HG02970 (cell line): ENCODE results near the gene KRTAP9-7.

Experiments
- ATAC-seq: cut with Tn5 transposase; IDR thresholded peaks from one replicate; pipeline ENCODE4 v1.9.1; 2021; ENCODE audit warnings: mild to moderate bottlenecking, moderate library complexity, moderate number of reproducible peaks; ENCODE audit not compliant: unreplicated experiment, low FRiP score

KRTAP9-7 gene

GRCh38 chr17:41315814-41316445 lies 40.4 kb downstream of the KRTAP9-7 start:
- no peak for ATAC-seq

GRCh38 chr17:41318231-41318630 lies 42.7 kb downstream of the KRTAP9-7 start:
- no peak for ATAC-seq

GRCh38 chr17:41322094-41322902 lies 46.8 kb downstream of the KRTAP9-7 start:
- ATAC-seq: no peak

GRCh38 chr17:41322903-41323895 lies 47.7 kb downstream of the KRTAP9-7 start:
- no peak for ATAC-seq

GRCh38 chr17:41324180-41325075 lies 48.9 kb downstream of the KRTAP9-7 start:
- no peak for ATAC-seq

GRCh38 chr17:41325126-41325525 lies 49.6 kb downstream of the KRTAP9-7 start:
- no peak for ATAC-seq

GRCh38 chr17:41325611-41326010 lies 50.1 kb downstream of the KRTAP9-7 start:
- no peak for ATAC-seq
